ENCODE measurements around the gene STAM.

The STAM gene

GRCh38 chr10:17609523-17610079 is 34.4 kb upstream of the STAM start:
- no peak for TF ChIP-seq CTCF (IDR thresholded peaks at IDR 0.05)

GRCh38 chr10:17616403-17617030 is 27.4 kb upstream of the STAM start:
- no peak for TF ChIP-seq CTCF (IDR thresholded peaks at IDR 0.05)

- peak; percentile 29 for TF ChIP-seq CTCF (IDR thresholded peaks at IDR 0.05)
These were observed 26.7 kb upstream of the STAM start, which contains the start of gene HACD1 for GRCh38 chr10:17617031-17617911. TSS of gene HACD1 (minus strand) at chr10:17617374. CDS start at chr10:17617339, 35 bp downstream.

GRCh38 chr10:17622061-17622460 is 21.9 kb upstream of the STAM start:
- no peak for TF ChIP-seq CTCF (IDR thresholded peaks at IDR 0.05)

- TF ChIP-seq CTCF (IDR thresholded peaks at IDR 0.05) = no peak
These were observed 19.0 kb upstream of the STAM start for GRCh38 chr10:17624996-17625395.

GRCh38 chr10:17626656-17627055 is 17.3 kb upstream of the STAM start:
- no peak for TF ChIP-seq CTCF (IDR thresholded peaks at IDR 0.05)

- TF ChIP-seq CTCF (IDR thresholded peaks at IDR 0.05) = no peak
These were observed 10.6 kb upstream of the STAM start for GRCh38 chr10:17633353-17633752.

Measured in LNCAP (cell line).